Uterine smooth muscle cell (primary cell): Measurements from ENCODE around the gene ARHGEF25. TPM values are rescaled to one million over a fixed set of nuclear protein-coding genes. Genes with fewer than 3 reads are reported as not detected.

Experiments used
- total RNA-seq: library from RNA; depleted of rRNA; stranded (reverse); fragments of >200 nt; gene quantifications from 2 replicates; pipeline ENCODE4 v1.2.3, GENCODE V29; 2014

The ARHGEF25 gene
- total RNA-seq, result 17.9 and 27.1 TPM in 2 replicates

DNA sequence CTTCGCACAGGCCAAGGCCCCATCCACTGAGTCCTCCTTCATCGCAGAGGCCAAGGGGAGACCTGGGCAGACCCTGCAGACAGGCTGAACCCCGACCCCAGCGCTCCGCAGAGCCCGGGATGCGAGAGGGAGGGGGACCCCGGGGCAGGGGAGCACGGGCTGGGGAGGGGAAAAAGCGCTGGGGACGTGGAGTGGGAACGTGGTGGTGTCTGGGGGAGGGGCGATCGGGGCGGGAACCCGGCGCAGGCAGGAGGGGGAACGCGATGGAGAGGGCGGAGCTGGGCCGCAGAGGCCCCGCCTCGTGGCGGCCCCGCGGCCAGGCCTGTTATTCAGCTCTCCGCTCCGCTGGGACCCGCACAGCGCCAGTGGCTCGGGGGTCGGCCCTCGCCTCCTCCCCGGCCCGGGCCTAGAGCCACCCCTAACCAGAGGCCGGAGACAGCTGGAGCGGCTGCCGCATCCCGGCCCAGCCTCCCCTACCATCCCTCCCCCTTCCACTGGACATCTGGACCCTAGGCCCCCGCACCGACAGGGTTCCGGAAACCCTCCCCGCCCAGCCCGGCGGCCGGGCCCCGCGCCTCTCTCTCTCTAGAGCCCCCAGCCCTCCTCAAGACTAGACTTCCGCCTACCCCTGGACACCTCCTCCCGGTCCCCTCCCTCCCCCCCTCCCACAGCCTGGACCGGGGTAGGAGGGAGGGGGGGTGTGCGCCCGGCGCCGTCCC, at the start of gene ARHGEF25:
ARHGEF25 (plus strand) TSS at position 328 of the 719 bp plus-strand sequence. CDS start 460 bp downstream, outside the sequence.

DNA sequence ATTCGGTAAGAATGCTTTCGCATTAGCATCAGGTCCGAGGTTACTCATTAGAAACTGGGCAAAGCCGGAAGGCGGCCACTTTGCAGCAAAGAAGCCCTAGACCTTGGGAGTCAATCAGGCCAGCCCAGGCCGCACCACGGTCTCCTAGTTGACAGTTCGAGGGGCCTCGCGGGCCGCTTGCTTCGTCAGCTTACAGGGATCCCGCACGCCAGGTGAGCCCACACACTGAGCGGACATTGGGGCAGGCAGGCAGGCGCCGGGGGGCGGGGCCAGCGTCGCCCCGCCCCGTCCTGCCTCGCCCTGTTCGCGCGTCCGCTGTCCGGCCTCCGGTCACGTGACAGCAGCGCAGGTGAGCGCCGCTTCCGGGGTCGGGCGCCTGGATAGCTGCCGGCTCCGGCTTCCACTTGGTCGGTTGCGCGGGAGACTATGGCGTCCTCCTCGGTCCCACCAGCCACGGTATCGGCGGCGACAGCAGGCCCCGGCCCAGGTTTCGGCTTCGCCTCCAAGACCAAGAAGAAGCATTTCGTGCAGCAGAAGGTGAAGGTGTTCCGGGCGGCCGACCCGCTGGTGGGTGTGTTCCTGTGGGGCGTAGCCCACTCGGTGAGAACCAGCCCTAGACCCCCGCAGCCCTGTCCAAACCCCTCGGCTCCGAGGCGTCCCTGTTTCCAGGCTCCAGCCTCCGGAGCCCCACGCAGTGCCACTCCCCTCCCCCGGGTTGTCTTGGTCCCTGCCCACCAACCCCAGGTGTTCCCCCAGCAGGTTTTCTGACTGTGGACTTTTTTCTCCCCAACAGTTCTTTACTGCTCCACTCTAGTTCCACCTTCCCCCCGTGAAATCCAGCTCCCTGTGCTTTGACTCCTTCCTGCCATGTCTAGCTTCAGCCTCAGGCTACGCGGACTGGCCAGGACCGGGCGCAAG, 20.1 kb upstream of the ARHGEF25 start, which contains the start of gene PIP4K2C:
PIP4K2C (plus strand) TSS at position 329 of the 918 bp plus-strand sequence; CDS start at position 427, 98 bp downstream.

DNA sequence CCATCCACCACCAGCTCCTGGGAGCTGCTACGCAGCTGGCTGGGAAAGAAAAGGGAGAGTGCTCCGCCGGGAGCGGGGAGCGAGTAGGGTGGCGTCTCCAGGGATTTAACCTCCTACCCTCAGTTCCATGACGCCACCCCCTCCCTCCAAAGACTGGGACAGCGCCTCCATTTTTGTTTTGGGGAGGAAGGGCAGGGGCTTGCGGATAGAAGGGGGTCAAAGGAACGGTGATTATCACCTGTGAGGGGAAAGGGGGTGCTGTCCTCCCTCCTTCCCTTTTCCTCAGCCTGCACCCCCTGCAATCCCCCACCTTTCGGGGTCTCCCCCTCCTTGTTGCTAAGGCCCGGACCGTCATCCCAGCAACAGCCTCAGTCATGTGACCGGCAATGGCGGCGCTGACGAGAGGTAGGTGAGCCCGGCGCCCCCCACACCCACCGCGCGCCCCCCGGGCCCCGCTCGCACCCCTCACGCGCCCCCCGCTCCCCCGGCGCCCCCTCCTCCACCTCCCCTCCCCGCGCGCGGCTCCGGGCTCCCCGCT, 6.7 kb upstream of the ARHGEF25 start, which contains the start of gene DTX3:
DTX3 (plus strand) TSS at position 371 of the 538 bp plus-strand sequence. CDS start 1,694 bp downstream, outside the sequence.

DNA sequence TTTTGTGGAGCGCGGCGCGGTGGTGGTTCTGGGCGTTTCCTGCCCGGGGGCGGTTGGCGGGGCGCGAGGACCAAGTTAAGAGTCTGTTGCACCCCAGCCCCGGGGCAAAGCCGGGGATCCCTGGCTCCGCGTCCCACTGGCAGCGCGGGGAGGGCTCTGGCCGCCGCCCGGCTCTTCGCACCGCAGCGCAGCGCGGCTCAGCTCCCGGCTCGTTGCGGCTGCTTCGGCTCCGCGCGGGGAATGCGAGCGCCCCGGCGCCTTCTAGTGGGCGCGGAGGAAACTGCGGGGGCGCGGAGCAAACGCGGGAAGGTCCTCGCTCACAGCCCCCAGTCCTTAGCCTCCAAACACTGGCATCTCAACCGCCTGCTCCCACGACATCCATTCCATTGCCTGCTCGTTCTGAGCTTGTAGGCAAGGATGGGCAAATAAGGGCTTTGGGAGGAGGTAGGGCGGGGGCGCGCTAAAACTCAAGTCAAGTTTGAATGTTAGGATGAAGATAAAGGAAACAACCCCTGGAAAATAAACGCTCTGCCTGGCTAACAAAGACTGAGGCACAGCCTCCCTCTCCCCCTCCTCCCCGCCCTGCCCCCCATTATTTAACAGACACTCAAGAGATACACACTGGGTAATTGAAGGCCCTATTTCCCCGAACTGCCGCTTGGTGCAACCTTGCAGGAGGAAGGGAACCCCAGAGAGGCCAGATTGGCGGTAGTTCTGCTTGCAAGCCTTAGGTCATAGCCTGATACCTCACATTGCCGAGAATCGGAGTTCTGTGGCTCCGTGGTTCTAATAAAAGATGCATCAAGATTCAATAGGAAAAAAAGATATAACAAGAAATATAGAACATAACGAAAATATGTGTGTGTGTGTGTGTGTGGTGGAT, 22.0 kb downstream of the ARHGEF25 start, which contains the start of gene B4GALNT1:
B4GALNT1 (minus strand) TSS at position 244 of the 883 bp plus-strand sequence. CDS start 1,069 bp downstream, outside the sequence.

Other genes with a start within 250 kb of the ARHGEF25 start
- 12.4 and 13.6 TPM in 2 replicates for gene R3HDM2, start 180.4 kb upstream of the ARHGEF25 start, total RNA-seq
- not detected in 2 replicates for gene INHBC, start 176.7 kb upstream of the ARHGEF25 start, total RNA-seq
- gene INHBE, start 156.1 kb upstream of the ARHGEF25 start, total RNA-seq, result 2.1 and 17.0 TPM in 2 replicates
- gene GLI1, start 151.7 kb upstream of the ARHGEF25 start, total RNA-seq, result 2.4 and 3.1 TPM in 2 replicates
- 0.11 and 0.12 TPM in 2 replicates for gene ARHGAP9, start 131.6 kb upstream of the ARHGEF25 start, total RNA-seq
- gene MARS1, start 123.4 kb upstream of the ARHGEF25 start, total RNA-seq, result 209 and 350 TPM in 2 replicates
- gene DDIT3, start 90.9 kb upstream of the ARHGEF25 start, total RNA-seq, result 136 and 444 TPM in 2 replicates
- gene MBD6, start 88.6 kb upstream of the ARHGEF25 start, total RNA-seq, result 4.9 and 8.1 TPM in 2 replicates
- gene DCTN2, start 64.2 kb upstream of the ARHGEF25 start, total RNA-seq, result 80.7 and 106 TPM in 2 replicates
- gene KIF5A, start 61.4 kb upstream of the ARHGEF25 start, total RNA-seq, result 0.44 and 0.50 TPM in 2 replicates
- gene PIP4K2C, start 20.2 kb upstream of the ARHGEF25 start, total RNA-seq, result 13.6 and 16.5 TPM in 2 replicates
- 15.6 and 23.1 TPM in 2 replicates for gene DTX3, start 6.6 kb upstream of the ARHGEF25 start, total RNA-seq
- 3.4 and 4.0 TPM in 2 replicates for gene B4GALNT1, start 21.8 kb downstream of the ARHGEF25 start, total RNA-seq
- 276 and 299 TPM in 2 replicates for gene OS9, start 82.7 kb downstream of the ARHGEF25 start, total RNA-seq
- gene AGAP2, start 127.3 kb downstream of the ARHGEF25 start, total RNA-seq, result 0.33 and 0.87 TPM in 2 replicates
- gene TSPAN31, start 133.6 kb downstream of the ARHGEF25 start, total RNA-seq, result 56.9 and 94.5 TPM in 2 replicates
- 177 and 190 TPM in 2 replicates for gene CDK4, start 140.9 kb downstream of the ARHGEF25 start, total RNA-seq
- gene MARCHF9, start 143.7 kb downstream of the ARHGEF25 start, total RNA-seq, result 3.0 and 3.9 TPM in 2 replicates
- under 0.01 and 0.55 TPM in 2 replicates for gene CYP27B1, start 155.6 kb downstream of the ARHGEF25 start, total RNA-seq
- 5.2 and 7.4 TPM in 2 replicates for gene METTL1, start 160.7 kb downstream of the ARHGEF25 start, total RNA-seq
- gene EEF1AKMT3, start 161.2 kb downstream of the ARHGEF25 start, total RNA-seq, result 3.8 and 8.1 TPM in 2 replicates
- gene TSFM, start 171.4 kb downstream of the ARHGEF25 start, total RNA-seq, result 17.6 and 21.1 TPM in 2 replicates
- gene AVIL, start 207.3 kb downstream of the ARHGEF25 start, total RNA-seq, result 0.89 and 2.2 TPM in 2 replicates
- gene CTDSP2, start 235.3 kb downstream of the ARHGEF25 start, total RNA-seq, result 56.1 and 70.4 TPM in 2 replicates